GM10266 (cell line): Measurements from ENCODE around the gene PIAS1.

Experiments
- DNase-seq: peaks from one replicate; pipeline ENCODE4 v3.0.0; 2012; ENCODE audit errors: extremely low spot score
- TF ChIP-seq, protein P1 (sequence below): IDR thresholded peaks from 2 replicates; pipeline ENCODE4 v1.5.1; 2012; ENCODE audit warnings: mild to moderate bottlenecking, low read depth; ENCODE audit not compliant: control insufficient read depth, insufficient read depth; ENCODE audit errors: missing control alignments

PIAS1 gene

GRCh38 chr15:68137096-68137495 lies 83.0 kb downstream of the PIAS1 start:
- no peak for DNase-seq

GRCh38 chr15:68143129-68143528 lies 89.0 kb downstream of the PIAS1 start:
- TF ChIP-seq, protein P1, sequence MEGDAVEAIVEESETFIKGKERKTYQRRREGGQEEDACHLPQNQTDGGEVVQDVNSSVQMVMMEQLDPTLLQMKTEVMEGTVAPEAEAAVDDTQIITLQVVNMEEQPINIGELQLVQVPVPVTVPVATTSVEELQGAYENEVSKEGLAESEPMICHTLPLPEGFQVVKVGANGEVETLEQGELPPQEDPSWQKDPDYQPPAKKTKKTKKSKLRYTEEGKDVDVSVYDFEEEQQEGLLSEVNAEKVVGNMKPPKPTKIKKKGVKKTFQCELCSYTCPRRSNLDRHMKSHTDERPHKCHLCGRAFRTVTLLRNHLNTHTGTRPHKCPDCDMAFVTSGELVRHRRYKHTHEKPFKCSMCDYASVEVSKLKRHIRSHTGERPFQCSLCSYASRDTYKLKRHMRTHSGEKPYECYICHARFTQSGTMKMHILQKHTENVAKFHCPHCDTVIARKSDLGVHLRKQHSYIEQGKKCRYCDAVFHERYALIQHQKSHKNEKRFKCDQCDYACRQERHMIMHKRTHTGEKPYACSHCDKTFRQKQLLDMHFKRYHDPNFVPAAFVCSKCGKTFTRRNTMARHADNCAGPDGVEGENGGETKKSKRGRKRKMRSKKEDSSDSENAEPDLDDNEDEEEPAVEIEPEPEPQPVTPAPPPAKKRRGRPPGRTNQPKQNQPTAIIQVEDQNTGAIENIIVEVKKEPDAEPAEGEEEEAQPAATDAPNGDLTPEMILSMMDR: no peak
- no peak for DNase-seq

More at GRCh38 chr15:68137096-68137495, 83.0 kb downstream of the PIAS1 start:
- TF ChIP-seq, protein P1: no peak

DNA sequence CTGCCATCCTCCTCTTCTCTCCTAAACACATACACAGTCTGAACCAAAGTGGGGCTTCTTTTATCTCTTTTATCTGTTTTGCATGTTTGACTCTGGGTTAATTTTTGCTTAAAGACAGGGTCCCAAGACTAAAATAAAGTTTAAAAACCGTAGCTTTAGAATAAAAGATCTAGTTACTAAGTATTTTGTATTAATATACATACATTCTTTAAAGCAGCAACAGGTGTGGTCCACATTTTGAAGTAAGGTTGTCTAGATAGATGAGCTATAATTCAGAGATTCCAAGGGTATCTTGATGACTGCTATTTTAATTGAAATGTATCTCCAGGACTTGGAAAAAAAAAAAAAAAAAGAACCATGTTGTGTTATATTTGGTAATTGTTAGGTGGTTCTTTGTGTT lies 89.7 kb downstream of the PIAS1 start:
- no peak for DNase-seq
- TF ChIP-seq, protein P1: no peak

GRCh38 chr15:68145706-68146105 lies 91.6 kb downstream of the PIAS1 start:
- no peak for DNase-seq
- TF ChIP-seq, protein P1: no peak

DNA sequence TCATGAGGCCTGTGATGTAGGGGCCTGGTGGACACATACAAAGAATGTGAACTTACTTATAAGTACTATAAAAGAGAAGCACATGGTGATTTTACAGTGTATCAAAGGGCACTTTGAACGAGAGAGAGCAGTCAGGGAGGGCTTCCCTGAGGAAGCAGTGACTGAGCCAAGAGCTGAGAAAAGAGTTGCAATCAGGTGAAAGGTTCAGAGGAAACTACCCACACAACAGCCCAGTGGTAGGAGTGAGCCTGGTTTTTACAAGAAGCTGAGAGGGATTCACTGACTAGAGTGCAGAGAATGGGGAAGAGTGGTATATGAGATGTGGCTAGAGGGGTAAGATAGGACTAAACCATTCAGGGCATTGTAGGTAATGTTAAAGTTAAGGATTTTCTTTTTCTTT lies 93.9 kb downstream of the PIAS1 start:
- no peak for DNase-seq
- TF ChIP-seq, protein P1: no peak

- TF ChIP-seq, protein P1: no peak
- no peak for DNase-seq
These were observed 94.9 kb downstream of the PIAS1 start for GRCh38 chr15:68149059-68149458.

DNA sequence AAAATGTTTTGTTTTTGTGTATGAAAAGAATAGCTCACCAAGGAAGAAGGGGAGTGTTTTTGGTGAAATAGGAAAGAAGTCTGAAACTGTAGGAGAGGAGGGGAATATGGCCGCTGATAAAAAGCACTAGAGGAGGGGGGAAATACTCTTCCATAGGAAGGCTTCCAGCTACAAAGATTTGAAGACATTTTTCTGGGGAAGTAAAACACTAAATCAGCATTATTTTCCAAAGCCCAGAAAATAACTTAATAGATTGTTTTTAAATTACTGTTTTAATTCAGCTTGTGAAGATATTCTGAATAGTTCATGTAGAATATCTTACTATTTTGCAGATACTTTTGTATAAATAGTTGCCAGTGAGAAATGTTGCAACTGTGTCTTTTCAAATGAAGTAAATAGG lies 96.1 kb downstream of the PIAS1 start:
- TF ChIP-seq, protein P1: no peak

More for the DNA sequence above, 96.1 kb downstream of the PIAS1 start:
- no peak for DNase-seq
